AG04450 (cell line): ENCODE data around the gene MSX2. TPM values are rescaled to one million over a fixed set of nuclear protein-coding genes. Genes with fewer than 3 reads are reported as not detected.

Experiments used
- CTCF ChIA-PET: fragments of 300-600, 350-600 bp; formaldehyde crosslinking; extraction: SDS; loops from one replicate; lab custom pipeline; 2022; ENCODE audit warnings: antibody characterized with exemption, inconsistent platforms; lab: Charles Lee
- POLR2A ChIA-PET: fragments of 350-600 bp; formaldehyde crosslinking; extraction: SDS; loops from one replicate; lab custom pipeline; 2021; ENCODE audit warnings: antibody characterized with exemption, inconsistent platforms; lab: Yijun Ruan, JAX
- DNase-seq: peaks from one replicate; pipeline ENCODE4 v3.0.0-alpha.2; 2011; ENCODE audit warnings: low read depth, low spot score
- H3K27ac ChIP-seq: one replicate; pipeline ENCODE4 v1.5.1; 2012; ENCODE audit warnings: low read depth, low read length, control low read depth
- H3K27me3 ChIP-seq: one replicate; pipeline ENCODE4 v1.6.0; 2012; ENCODE audit warnings: low read length; ENCODE audit not compliant: control insufficient read depth, insufficient read depth
- H3K4me3 ChIP-seq: 2 replicates; pipeline ENCODE4 v1.5.1; 2011; ENCODE audit warnings: mild to moderate bottlenecking, low read depth, low read length, control low read depth
- H3K9me3 ChIP-seq: 2 replicates; pipeline ENCODE4 v1.5.1; 2012; ENCODE audit warnings: low read length; ENCODE audit not compliant: control insufficient read depth, insufficient read depth
- polyA plus RNA-seq: library from polyadenylated mRNA; depleted of rRNA; stranded (reverse); fragments of >200 nt; gene quantifications from 2 replicates; pipeline ENCODE4 v1.2.3, GENCODE V29; 2011
- small RNA-seq: library from RNA; depleted of rRNA; stranded (forward); fragments of <200 nt; gene quantifications from one replicate; pipeline ENCODE3, GENCODE V24; 2012; ENCODE audit warnings: low read depth; ENCODE audit not compliant: insufficient read length
- TF ChIP-seq, protein P1 (sequence below): IDR thresholded peaks from 2 replicates; pipeline ENCODE4 v1.5.1; 2011; ENCODE audit warnings: low read depth, low read length, control low read depth, inconsistent platforms

The MSX2 gene
- polyA plus RNA-seq, 1 experiment: 7.2 TPM

DNA sequence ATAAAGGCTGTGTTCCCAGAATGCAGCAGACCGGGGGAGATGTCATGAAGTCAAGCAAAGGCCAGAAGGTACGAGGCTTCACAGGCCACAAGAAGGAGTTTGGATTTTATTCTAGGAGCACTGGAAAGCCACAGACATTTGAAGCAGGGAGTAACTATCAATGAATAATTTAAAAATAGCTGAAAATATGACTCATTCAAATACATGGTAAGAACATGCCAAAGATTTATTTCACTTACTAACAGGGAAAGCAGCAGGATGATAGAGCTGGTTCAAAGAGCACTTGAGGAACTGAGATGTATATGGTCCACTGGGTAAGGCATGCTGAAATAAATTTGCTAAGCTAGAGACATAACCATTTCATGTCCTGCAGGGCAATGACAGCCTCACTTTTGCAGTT, 53.2 kb downstream of the MSX2 start:
- Histone ChIP-seq H3K9me3 (no peaks in the 10 kb centered on the region), H3K27me3 (no peaks in the 10 kb centered on the region), H3K27ac (no peak overlapping the region), H3K4me3 (no peak overlapping the region)
- TF ChIP-seq, protein P1, sequence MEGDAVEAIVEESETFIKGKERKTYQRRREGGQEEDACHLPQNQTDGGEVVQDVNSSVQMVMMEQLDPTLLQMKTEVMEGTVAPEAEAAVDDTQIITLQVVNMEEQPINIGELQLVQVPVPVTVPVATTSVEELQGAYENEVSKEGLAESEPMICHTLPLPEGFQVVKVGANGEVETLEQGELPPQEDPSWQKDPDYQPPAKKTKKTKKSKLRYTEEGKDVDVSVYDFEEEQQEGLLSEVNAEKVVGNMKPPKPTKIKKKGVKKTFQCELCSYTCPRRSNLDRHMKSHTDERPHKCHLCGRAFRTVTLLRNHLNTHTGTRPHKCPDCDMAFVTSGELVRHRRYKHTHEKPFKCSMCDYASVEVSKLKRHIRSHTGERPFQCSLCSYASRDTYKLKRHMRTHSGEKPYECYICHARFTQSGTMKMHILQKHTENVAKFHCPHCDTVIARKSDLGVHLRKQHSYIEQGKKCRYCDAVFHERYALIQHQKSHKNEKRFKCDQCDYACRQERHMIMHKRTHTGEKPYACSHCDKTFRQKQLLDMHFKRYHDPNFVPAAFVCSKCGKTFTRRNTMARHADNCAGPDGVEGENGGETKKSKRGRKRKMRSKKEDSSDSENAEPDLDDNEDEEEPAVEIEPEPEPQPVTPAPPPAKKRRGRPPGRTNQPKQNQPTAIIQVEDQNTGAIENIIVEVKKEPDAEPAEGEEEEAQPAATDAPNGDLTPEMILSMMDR: no peak
- POLR2A ChIA-PET: no interaction called here
- CTCF ChIA-PET: interaction anchor here (1.5 to 3.2 kb wide), 2 partner anchors 16 to 358 kb away, joined by 7 to 16 read pairs; no protein-coding TSS in a partner anchor
- no peak for DNase-seq

Small RNAs within 50 kb of the gene (small RNA-seq; reads per million reads assigned to genes)
- gene MIR4634: not detected
